ENCODE results near the gene ITM2C.

Gene ITM2C

DNA sequence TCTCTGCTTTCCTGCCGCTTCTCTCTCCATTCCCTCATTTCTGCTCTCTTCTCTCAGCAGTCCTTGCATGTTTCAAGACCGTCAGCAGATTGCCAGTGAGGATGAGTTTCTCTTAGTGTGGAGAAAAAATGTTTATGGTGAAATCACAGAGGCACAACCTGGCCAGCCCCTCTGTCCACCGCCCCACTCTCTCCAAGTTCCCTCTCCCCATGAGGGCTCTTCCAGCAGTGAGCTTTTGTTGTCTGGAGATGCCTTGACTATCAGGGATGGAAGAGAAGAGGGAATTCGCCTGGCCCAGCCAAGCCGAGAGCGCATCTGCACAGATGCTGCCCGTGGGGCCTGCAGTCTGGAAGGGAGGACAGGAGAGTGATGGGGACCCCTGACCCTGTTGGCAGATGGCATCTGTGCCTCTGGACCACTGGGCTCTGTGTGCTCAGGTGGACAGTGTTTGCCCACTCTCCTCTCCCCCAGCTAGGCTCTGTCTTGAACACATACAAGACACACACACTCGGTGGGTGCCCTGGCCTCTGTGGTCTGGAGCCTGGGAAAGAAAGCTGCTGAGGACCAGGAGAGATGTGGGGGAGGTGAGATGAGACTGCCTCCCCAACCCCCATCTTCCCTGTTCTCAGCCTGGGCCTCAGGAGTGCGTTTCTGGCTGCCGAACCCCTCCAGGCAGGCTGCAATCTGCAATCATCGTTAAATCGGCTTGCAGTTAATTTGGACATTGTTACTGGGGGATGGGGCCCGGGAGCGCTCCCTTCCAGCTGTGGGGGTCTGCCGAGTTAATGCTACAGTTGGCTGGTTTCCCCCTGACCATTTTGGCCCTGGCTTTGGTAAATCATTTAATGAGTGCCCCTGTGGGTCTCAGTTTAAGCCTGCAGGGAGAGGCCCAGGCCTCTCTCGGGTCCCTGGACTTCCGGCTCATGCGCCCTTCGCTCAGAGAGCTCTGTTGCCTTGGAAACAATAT lies 4.5 kb downstream of the ITM2C start:
- TF ChIP-seq, protein P1, sequence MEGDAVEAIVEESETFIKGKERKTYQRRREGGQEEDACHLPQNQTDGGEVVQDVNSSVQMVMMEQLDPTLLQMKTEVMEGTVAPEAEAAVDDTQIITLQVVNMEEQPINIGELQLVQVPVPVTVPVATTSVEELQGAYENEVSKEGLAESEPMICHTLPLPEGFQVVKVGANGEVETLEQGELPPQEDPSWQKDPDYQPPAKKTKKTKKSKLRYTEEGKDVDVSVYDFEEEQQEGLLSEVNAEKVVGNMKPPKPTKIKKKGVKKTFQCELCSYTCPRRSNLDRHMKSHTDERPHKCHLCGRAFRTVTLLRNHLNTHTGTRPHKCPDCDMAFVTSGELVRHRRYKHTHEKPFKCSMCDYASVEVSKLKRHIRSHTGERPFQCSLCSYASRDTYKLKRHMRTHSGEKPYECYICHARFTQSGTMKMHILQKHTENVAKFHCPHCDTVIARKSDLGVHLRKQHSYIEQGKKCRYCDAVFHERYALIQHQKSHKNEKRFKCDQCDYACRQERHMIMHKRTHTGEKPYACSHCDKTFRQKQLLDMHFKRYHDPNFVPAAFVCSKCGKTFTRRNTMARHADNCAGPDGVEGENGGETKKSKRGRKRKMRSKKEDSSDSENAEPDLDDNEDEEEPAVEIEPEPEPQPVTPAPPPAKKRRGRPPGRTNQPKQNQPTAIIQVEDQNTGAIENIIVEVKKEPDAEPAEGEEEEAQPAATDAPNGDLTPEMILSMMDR (IDR thresholded peaks at IDR 0.05; ENCODE audit: borderline replicate concordance, insufficient read depth, low read depth, low read length) = no peak
- H3K4me3 ChIP-seq (ENCODE audit: low read depth, low read length) = no peak overlapping the region

DNA sequence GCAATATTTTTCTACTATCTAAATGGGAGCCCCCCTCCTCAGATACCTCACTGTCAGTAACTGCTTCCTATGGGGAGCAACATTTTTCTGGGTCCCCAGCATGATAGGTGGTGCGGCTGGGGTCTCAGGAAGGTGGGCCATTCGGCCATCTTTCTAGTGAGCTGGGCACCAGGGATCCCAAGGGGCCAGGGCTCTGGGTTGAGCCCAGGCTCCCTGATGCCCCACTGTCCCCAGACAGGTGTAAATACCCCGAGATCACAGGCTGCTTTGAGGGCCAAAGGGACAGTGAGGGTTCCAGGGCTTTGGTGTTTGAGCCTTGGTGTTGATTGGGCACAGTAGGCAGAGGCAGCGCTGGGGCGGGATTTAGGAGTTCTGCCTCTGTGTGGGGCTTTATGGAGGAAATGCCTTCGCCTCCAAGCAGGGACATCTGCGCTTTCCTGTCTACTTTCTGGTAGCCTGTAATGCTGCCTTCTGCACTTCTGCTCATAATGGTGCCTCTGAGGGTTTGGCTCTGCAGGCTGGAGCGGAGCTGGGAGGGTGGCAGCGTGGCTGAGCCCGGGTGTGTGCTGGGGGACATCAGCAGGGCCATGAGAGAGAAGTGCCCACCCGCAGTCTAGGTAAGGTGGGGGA lies 5.3 kb downstream of the ITM2C start:
- H3K4me3 ChIP-seq (ENCODE audit: low read depth, low read length) = peak overlapping the region; percentile 33
- TF ChIP-seq, protein P1 (IDR thresholded peaks at IDR 0.05; ENCODE audit: borderline replicate concordance, insufficient read depth, low read depth, low read length) = no peak

DNA sequence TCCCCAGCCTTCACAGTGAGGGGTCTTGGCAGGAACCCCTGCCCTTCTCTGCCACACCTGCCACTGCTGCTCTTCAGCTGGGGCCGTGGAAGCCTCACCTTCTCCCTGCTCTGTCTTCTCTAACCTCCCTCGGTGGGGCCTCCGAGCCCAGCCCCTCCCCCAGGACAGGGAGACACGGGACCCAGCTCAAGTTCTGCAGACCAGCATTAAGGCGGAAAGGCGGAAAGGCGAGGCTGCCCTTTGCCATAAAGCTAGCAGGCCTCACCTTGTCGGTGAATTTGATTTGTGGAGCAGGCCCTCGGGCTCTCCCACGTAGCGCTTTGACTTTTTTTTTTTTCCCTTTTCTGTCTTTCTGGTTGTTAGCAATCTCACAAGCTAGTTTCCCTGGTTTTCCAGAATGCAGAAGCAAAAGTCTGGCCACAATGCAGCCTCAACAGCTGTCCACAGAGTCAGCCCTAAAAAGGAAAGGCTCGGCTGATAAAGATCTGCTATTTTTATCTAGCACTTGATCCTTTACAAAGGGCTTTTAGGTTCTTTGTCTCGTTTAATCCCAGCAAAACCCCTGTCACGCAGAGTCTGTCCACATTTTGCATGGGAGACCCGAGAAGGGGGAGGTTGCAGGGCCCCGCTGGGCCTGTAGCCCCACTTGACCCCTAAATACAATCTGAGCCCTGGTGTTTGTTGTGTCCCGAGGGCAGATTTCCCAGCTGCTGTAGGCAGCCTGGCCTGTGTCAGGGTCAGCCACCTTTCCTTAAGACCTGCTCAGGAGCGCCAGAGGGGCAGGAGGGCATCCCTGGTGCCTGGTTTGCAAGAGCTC lies 6.0 kb downstream of the ITM2C start:
- TF ChIP-seq, protein P1 (IDR thresholded peaks at IDR 0.05; ENCODE audit: borderline replicate concordance, insufficient read depth, low read depth, low read length) = no peak
- H3K4me3 ChIP-seq (ENCODE audit: low read depth, low read length) = peak overlapping the region; percentile 33

DNA sequence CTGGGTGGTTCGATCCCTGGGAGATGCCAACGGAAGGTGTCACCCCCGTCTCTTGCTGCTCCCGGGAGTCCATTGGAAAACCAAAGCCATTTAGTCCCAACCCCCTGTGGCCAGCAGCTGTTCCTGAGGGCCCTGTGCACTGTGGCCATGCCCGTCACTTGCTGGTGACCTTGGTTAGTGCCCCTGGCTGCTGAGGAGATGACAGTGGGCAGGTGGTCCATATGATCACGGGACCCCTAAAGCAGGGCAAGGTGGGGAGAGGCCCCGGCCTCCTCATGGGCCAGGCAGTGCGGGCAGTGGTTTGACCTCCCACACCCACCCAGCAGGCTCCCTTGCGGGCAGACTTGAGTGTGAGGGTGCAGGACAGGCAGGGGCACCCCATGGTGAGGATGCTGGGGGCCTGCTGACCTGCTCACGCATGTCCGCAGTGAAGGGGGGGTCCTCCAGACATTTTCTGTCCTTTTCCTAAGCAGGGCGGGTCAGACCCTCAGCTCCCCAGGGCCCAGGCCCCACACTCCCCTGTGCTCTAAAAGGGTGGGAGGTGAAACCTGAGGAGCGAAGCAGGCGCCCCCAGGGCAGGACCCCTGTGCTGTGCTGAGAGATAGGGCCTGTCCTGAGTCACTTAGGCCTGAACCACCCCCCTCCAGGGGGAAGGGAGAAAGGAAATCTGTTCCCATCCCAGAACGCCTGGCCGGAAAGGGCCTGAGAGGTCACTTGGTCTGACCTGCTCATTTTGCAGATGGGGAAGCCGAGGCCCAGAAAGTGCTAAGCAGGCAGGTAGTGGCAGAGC lies 6.8 kb downstream of the ITM2C start:
- TF ChIP-seq, protein P1 (IDR thresholded peaks at IDR 0.05; ENCODE audit: borderline replicate concordance, insufficient read depth, low read depth, low read length) = no peak
- no peak overlapping the region for H3K4me3 ChIP-seq (ENCODE audit: low read depth, low read length)

DNA sequence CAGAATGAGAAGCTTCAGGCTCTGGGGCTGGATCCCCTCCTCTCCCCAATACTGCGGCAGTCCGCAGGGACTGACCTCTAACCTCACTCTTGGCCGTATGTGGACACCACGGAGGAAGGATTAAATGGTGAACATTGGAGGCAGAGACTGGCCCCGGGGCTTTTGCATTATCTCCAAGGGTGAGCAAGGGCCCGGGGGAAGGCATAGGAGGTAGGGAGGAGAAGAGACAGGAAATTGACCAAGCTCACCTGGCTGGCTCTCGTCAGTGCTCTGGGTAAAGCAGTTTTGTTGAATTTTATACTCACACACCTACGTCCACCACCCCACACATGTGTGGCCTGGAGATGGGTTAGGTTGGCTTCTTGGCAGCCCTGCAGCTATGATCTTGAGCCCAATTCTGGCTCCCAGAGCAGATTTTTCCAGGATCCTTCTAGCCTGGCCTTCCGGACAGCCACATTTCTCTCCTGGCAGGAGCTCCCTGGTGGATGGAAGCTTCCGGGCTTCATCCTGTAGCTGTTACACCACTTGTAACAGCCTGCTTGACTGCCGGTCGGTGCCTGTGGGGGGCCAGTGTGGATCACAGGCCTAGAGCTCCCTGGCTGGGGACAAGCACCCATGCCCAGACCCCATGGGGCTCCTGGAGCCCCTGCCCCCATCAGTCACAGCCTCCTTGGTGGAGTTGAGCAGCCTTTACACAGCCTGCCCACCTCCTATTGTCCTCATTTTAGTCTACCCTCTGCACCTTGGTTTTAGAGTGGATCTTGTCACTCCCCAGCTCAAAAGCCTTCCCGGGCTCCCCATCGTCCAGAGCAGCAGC lies 7.6 kb downstream of the ITM2C start:
- peak overlapping the region; percentile 34 for H3K4me3 ChIP-seq (ENCODE audit: low read depth, low read length)
- TF ChIP-seq, protein P1 (IDR thresholded peaks at IDR 0.05; ENCODE audit: borderline replicate concordance, insufficient read depth, low read depth, low read length) = no peak

All from GM12875 (cell line).